ENCODE data around the gene RXFP4. TPM values are rescaled to one million over a fixed set of nuclear protein-coding genes. Genes with fewer than 3 reads are reported as not detected.

The RXFP4 gene
- total and polyA plus RNA-seq, 5 donors from 2014 or later, result 0.32 to 1.4 TPM; not detected in 3

DNA sequence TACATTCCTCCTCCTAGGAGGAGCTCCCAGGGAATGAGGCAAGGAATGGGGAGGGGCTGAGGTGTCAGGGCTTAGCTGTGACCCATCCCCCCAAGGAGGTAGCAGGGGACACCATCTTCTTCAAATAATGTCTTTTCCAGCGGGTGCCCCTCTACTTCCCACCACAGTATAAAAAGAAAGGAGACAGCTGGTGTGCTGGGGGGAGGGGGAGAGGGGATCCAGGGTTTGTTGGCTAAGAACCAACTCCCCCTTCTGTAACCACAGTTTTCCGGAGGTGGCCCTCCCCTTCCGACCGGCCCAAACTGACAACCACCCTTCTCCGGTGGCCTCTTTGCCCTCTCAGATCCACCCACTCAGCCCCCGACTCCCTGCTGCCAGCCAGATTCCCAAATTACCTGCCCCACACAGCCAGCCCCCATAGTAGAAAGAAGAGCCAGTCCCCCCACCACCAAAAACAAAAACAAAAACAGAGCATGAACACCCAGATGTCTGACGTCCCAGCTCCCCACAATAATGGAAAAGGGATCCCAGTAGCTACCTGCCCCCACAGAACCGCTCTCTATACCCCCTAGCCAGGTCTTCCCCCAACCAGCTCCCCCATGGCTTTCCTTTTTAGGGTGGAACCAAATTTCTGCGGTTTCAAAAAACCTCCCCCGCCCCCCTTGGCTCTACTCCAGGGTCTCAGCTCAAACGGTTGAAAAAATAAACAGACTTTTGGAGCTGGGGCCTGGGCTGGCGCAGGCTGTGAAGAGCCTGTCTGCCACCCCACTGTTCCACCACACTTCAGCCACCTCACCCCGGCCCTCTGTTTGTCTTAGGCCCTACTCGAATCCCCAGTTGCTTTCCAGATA lies 34.8 kb downstream of the RXFP4 start:
- peaks cover 0 to 1% (median 0%) of the 10 kb centered on the region in 7 donors for H3K9me3 Mint-ChIP-seq

DNA sequence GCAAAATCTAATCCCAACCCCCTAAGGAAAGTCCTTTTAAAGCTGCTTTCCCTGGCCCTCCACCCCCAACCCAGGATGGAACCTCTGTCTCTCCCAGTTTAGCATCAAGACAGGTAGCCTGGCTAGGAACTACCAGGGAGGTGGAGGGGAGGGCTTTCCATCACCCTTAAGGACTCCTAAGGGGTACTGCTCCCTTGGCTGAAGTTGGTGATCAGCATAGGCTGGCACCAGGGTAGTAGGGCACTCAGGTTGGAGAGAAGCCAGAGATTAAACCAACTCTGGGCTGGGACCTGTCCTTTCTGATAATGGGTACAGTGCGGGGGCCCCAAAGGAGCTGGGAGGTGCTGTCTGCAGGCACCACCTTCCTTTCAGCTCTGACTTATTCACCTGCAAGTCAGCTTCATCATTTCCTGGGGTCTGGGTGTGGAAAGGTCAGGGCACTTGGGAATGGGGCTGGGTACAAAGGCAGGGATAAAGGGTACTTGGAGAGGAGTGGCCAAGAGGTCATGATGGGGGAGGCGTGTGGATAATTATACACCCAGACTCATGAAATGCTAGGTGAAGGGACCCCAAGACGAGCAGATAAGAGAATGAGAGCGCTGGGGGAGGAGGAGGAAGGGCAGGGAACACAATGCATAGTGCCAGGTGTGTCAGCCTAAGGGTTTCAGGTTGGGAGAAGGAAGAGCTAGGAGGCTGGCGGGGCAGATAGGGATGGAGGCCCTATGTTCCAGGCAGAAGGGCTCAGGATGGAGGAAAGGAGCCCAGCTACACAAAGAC lies 35.7 kb downstream of the RXFP4 start:
- Mint-ChIP-seq H3K4me3 (peak overlapping the region; percentile 92 to 100 (median 99)), H3K9me3 (peaks cover 0 to 1% (median 0%) of the 10 kb centered on the region in 7 donors), H3K27me3 (no peaks in the 10 kb centered on the region), H3K36me3 (peaks cover 28% of the 10 kb centered on the region), H3K27ac (peak overlapping the region; percentile 94 to 95 (median 95)), H3K4me1 (peaks cover 6 to 77% (median 62%) of the 10 kb centered on the region in 4 donors)
- Histone ChIP-seq H3K27me3 (ENCODE audit: control insufficient read depth, insufficient read depth, low read length) (no peaks in the 10 kb centered on the region), H3K9me3 (ENCODE audit: control insufficient read depth in 2 of 2, low read length in 2 of 2) (no peaks in the 10 kb centered on the region), H3K4me1 (ENCODE audit: control insufficient read depth, insufficient read depth, low read length, poor library complexity, severe bottlenecking) (peaks cover 90% of the 10 kb centered on the region), H3K27ac (ENCODE audit: insufficient read depth, low read length, poor library complexity, severe bottlenecking) (peak overlapping the region; percentile 86), H3K36me3 (ENCODE audit: control insufficient read depth, insufficient read depth, low read length) (peaks cover 7% of the 10 kb centered on the region), H3K4me3 (ENCODE audit: low read depth, low read length) (peak overlapping the region; percentile 92)
- DNase-seq (no peak), ATAC-seq (ENCODE audit: low read depth in 2 of 2) (peak in 1 of 2 donors; percentile 13)

More for the DNA sequence above, 34.8 kb downstream of the RXFP4 start:
- H3K27ac ChIP-seq (ENCODE audit: insufficient read depth, low read length, poor library complexity, severe bottlenecking), result peak overlapping the region; percentile 86
- peaks cover 28% of the 10 kb centered on the region for H3K36me3 Mint-ChIP-seq
- peaks cover 90% of the 10 kb centered on the region for H3K4me1 ChIP-seq (ENCODE audit: control insufficient read depth, insufficient read depth, low read length, poor library complexity, severe bottlenecking)
- H3K4me3 Mint-ChIP-seq, result peak overlapping the region; percentile 92 to 100 (median 99)
- H3K4me1 Mint-ChIP-seq, result peaks cover 5 to 77% (median 63%) of the 10 kb centered on the region in 4 donors
- H3K4me3 ChIP-seq (ENCODE audit: low read depth, low read length), result peak overlapping the region; percentile 92
- peaks cover 8% of the 10 kb centered on the region for H3K36me3 ChIP-seq (ENCODE audit: control insufficient read depth, insufficient read depth, low read length)
- ATAC-seq (ENCODE audit: low read depth in 2 of 2) (peak in 1 of 2 donors; percentile 5), DNase-seq (peak; percentile 48 to 61 (median 60))
- no peaks in the 10 kb centered on the region for H3K27me3 Mint-ChIP-seq
- H3K9me3 ChIP-seq (ENCODE audit: control insufficient read depth in 2 of 2, low read length in 2 of 2), result no peaks in the 10 kb centered on the region
- H3K27me3 ChIP-seq (ENCODE audit: control insufficient read depth, insufficient read depth, low read length), result no peaks in the 10 kb centered on the region
- H3K27ac Mint-ChIP-seq, result peak overlapping the region; percentile 94 to 95 (median 95)

DNA sequence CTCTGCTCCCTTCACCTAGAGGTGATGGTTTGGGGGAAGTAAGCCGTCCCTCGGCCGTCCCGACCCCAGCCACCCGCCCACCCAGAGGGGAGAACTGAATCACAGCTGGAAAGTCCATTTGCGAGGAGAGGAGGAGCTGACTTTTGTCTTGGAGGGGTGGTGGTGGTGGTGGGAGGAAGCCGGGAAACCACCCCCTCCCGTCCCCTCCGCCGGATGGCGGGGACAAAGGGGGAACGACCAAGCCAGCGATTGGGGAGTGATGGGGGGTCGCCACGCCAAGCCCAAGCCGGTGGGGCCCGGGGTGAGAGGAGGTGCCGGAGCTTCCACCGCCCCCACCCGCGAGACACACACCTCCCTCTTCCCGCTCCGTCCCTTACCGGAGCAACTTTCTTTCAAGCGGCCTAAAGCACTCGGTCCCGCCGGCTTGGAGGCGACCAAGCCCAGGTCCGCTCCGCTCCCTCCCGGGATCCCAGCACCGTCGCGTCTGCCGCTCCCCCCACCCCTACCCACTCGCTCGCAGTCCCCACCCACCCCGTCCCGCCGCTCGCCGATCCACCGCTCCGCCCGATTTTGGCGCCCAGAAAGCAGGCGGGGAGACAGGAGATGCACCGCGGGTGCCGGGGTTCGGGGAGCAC lies 36.4 kb downstream of the RXFP4 start:
- Histone ChIP-seq H3K36me3 (ENCODE audit: control insufficient read depth, insufficient read depth, low read length) (peaks cover 6% of the 10 kb centered on the region), H3K27me3 (ENCODE audit: control insufficient read depth, insufficient read depth, low read length) (no peaks in the 10 kb centered on the region), H3K9me3 (ENCODE audit: control insufficient read depth in 2 of 2, low read length in 2 of 2) (no peaks in the 10 kb centered on the region), H3K4me1 (ENCODE audit: control insufficient read depth, insufficient read depth, low read length, poor library complexity, severe bottlenecking) (peaks cover 88% of the 10 kb centered on the region), H3K4me3 (ENCODE audit: low read depth, low read length) (peak overlapping the region; percentile 92), H3K27ac (ENCODE audit: insufficient read depth, low read length, poor library complexity, severe bottlenecking) (peak overlapping the region; percentile 86)
- ATAC-seq (ENCODE audit: low read depth in 2 of 2) (peak; percentile 5 to 9), DNase-seq (peak in 2 of 3 donors; percentile 34 to 41)
- peaks cover 0 to 1% (median 0%) of the 10 kb centered on the region in 7 donors for H3K9me3 Mint-ChIP-seq
- peaks cover 20% of the 10 kb centered on the region for H3K36me3 Mint-ChIP-seq
- peaks cover 6 to 77% (median 57%) of the 10 kb centered on the region in 4 donors for H3K4me1 Mint-ChIP-seq
- no peaks in the 10 kb centered on the region for H3K27me3 Mint-ChIP-seq
- H3K4me3 Mint-ChIP-seq, result peak overlapping the region; percentile 92 to 100 (median 99)
- peak overlapping the region; percentile 95 to 98 (median 95) for H3K27ac Mint-ChIP-seq

DNA sequence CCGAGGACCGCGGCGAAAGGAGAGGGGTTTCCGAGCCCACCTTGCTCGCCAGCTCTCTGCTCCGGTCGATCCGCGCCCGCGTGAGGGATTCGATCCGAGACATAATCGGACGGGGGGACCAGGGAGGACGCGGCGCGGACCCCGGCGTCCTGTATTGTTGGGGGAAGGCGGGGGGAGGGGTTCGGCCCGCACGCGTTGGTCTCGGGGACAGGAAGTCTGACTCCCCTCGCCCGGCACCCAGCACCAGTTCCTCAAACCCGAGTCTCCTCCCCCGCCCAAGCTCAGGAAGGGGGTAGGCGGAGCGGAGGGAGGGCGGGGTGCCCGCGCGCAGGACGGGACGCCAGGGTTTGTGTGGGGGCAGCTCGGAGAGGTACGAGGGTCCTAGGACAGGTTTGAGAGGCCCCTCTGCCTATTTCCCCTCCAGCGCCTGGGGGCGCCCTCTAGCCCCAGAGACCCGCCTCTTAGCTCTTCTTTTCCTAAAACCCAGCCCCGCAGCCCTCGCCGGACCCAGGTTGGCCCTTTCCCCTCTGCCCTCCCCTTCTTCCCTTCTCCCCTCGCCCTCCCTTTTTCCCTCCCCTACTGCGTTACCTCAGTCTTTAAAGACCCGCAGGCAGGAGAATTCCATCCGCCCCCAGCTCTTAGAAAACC lies 37.0 kb downstream of the RXFP4 start, which contains the start of gene ARHGEF2:
TSS of gene ARHGEF2 (minus strand) at position 223 of the 648 bp plus-strand sequence. CDS start at position 103, 120 bp downstream.
- ATAC-seq (ENCODE audit: low read depth in 2 of 2) (peak; percentile 62 to 67), DNase-seq (peak; percentile 70 to 90 (median 72))
- Histone ChIP-seq H3K9me3 (ENCODE audit: control insufficient read depth in 2 of 2, low read length in 2 of 2) (no peaks in the 10 kb centered on the region), H3K36me3 (ENCODE audit: control insufficient read depth, insufficient read depth, low read length) (peaks cover 6% of the 10 kb centered on the region), H3K4me3 (ENCODE audit: low read depth, low read length) (peak within 1 kb of the TSS; percentile 92), H3K27me3 (ENCODE audit: control insufficient read depth, insufficient read depth, low read length) (no peaks in the 10 kb centered on the region), H3K4me1 (ENCODE audit: control insufficient read depth, insufficient read depth, low read length, poor library complexity, severe bottlenecking) (peaks cover 82% of the 10 kb centered on the region), H3K27ac (ENCODE audit: insufficient read depth, low read length, poor library complexity, severe bottlenecking) (peak within 1 kb of the TSS; percentile 86)
- H3K36me3 Mint-ChIP-seq, result peaks cover 15% of the 10 kb centered on the region
- H3K9me3 Mint-ChIP-seq, result peaks cover 0 to 1% (median 0%) of the 10 kb centered on the region in 7 donors
- peak within 1 kb of the TSS; percentile 95 to 98 (median 95) for H3K27ac Mint-ChIP-seq
- H3K4me1 Mint-ChIP-seq, result peaks cover 6 to 77% (median 51%) of the 10 kb centered on the region in 4 donors
- H3K27me3 Mint-ChIP-seq, result no peaks in the 10 kb centered on the region
- peak within 1 kb of the TSS; percentile 92 to 100 (median 99) for H3K4me3 Mint-ChIP-seq

DNA sequence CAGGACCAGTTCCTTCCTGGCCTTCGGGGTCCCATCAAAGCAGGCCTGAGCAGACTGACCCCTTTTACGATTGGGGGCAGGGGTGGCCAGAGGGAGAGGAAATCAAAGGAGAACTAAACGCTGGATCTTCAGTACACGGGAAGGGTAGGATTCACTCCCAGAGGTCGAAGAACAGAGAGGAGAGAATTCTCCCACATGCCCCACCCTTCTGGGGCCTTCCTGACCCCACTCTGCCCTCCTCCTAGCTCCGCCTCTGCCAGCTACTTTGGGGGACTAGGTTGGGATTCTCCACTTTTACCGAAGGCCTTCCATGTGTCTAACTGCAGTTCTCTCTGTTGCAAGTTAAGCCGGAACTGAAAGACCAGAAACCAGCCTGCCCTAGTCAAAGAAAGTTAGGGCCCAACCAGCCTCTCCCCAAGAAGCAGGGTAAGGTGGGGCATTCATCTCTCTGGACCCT lies 37.6 kb downstream of the RXFP4 start:
- peak overlapping the region; percentile 92 to 100 (median 99) for H3K4me3 Mint-ChIP-seq
- H3K27ac ChIP-seq (ENCODE audit: insufficient read depth, low read length, poor library complexity, severe bottlenecking), result peak overlapping the region; percentile 86

DNA sequence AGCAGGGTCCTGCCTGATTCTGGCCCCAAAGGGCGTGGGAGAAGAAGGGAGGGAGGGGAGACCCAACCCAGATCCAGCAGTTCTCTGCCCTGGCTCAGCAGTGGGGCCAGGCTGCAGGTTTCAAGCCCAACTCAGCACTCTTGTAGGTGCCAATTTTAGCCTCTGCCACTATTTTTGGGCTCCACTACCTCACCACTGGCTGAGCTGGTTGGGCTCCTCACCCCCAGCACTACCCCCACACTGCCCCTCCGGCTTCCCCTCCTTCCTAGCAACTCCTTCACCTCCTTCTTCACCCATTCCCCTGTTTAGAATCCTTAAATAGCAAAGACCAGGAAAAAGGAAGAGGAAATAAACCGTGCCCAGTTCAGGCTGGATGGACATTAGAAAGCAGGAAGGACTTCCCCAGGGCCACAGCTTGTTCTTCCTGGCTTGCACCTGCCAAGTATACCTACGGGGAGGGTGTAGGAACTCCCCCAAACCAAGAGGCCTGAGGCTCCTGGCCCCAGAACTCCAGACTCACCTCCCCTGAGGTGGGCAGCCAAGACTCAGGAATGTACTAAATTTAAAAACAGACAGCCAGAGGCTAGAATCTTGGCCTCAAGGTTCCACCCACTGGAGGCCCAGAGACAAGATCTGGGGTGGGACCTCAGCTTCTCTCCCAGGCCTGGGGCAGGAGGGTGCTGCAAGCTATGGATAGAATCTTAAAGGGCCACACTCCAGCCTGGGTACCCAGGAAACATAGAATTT lies 38.3 kb downstream of the RXFP4 start:
- Histone ChIP-seq H3K27me3 (ENCODE audit: control insufficient read depth, insufficient read depth, low read length) (no peaks in the 10 kb centered on the region), H3K9me3 (ENCODE audit: control insufficient read depth in 2 of 2, low read length in 2 of 2) (no peaks in the 10 kb centered on the region), H3K4me3 (ENCODE audit: low read depth, low read length) (peak overlapping the region; percentile 89), H3K27ac (ENCODE audit: insufficient read depth, low read length, poor library complexity, severe bottlenecking) (peak overlapping the region; percentile 86), H3K4me1 (ENCODE audit: control insufficient read depth, insufficient read depth, low read length, poor library complexity, severe bottlenecking) (peaks cover 75% of the 10 kb centered on the region), H3K36me3 (ENCODE audit: control insufficient read depth, insufficient read depth, low read length) (no peaks in the 10 kb centered on the region)
- Mint-ChIP-seq H3K4me3 (peak overlapping the region; percentile 92 to 100 (median 99)), H3K27me3 (no peaks in the 10 kb centered on the region), H3K4me1 (peaks cover 6 to 75% (median 49%) of the 10 kb centered on the region in 4 donors), H3K27ac (peak overlapping the region; percentile 95 to 98 (median 95)), H3K36me3 (peaks cover 15% of the 10 kb centered on the region), H3K9me3 (peaks cover 0 to 1% (median 0%) of the 10 kb centered on the region in 7 donors)
- no peak for DNase-seq
- no peak for ATAC-seq (ENCODE audit: low read depth in 2 of 2)

More for the DNA sequence above, 37.6 kb downstream of the RXFP4 start:
- no peaks in the 10 kb centered on the region for H3K27me3 Mint-ChIP-seq
- no peaks in the 10 kb centered on the region for H3K27me3 ChIP-seq (ENCODE audit: control insufficient read depth, insufficient read depth, low read length)
- H3K9me3 Mint-ChIP-seq, result peaks cover 0 to 1% (median 0%) of the 10 kb centered on the region in 7 donors
- DNase-seq (peak in 2 of 3 donors; percentile 20 to 56), ATAC-seq (ENCODE audit: low read depth in 2 of 2) (no peak)
- H3K4me1 ChIP-seq (ENCODE audit: control insufficient read depth, insufficient read depth, low read length, poor library complexity, severe bottlenecking), result peaks cover 81% of the 10 kb centered on the region
- H3K4me3 ChIP-seq (ENCODE audit: low read depth, low read length), result peak overlapping the region; percentile 89
- H3K36me3 Mint-ChIP-seq, result peaks cover 15% of the 10 kb centered on the region
- H3K4me1 Mint-ChIP-seq, result peaks cover 6 to 77% (median 53%) of the 10 kb centered on the region in 4 donors
- H3K9me3 ChIP-seq (ENCODE audit: control insufficient read depth in 2 of 2, low read length in 2 of 2), result no peaks in the 10 kb centered on the region
- H3K27ac Mint-ChIP-seq, result peak overlapping the region; percentile 95 to 98 (median 95)
- H3K36me3 ChIP-seq (ENCODE audit: control insufficient read depth, insufficient read depth, low read length), result peaks cover 2% of the 10 kb centered on the region

Data from CD4-positive, CD25-positive, alpha-beta regulatory T cell (primary cell).